Type B pancreatic cell (in vitro differentiated cells): ENCODE data around the gene FER. TPM values are rescaled to one million over a fixed set of nuclear protein-coding genes. Genes with fewer than 3 reads are reported as not detected.
A peak's percentile ranks its signal among the peaks of the same experiment; 100 is the strongest.

ENCODE experiments used
- DNase-seq: peaks from one replicate; pipeline ENCODE4 v3.0.0; 2021; ENCODE audit warnings: mixed read lengths; ENCODE audit not compliant: unreplicated experiment; ENCODE audit errors: extremely low spot score
- H3K27ac Mint-ChIP-seq: 2 replicates; pipeline ENCODE4 v1.8.0; 2021; ENCODE audit warnings: mild to moderate bottlenecking, mixed read lengths
- H3K27me3 Mint-ChIP-seq: 2 replicates; pipeline ENCODE4 v1.8.0; 2021; ENCODE audit warnings: mixed read lengths
- H3K36me3 Mint-ChIP-seq: 2 replicates; pipeline ENCODE4 v1.8.0; 2021; ENCODE audit warnings: mixed read lengths
- H3K4me1 Mint-ChIP-seq: one replicate; pipeline ENCODE4 v1.8.0; 2021; ENCODE audit warnings: mixed read lengths; ENCODE audit not compliant: unreplicated experiment
- H3K4me3 Mint-ChIP-seq: 2 replicates; pipeline ENCODE4 v1.8.0; 2021; ENCODE audit warnings: mild to moderate bottlenecking, mixed read lengths
- H3K9me3 Mint-ChIP-seq: 2 replicates; pipeline ENCODE4 v1.8.0; 2021; ENCODE audit warnings: mixed read lengths
- CTCF ChIP-seq: fragments of 200-600 bp; sonication (generic); conservative IDR thresholded peaks from 2 replicates; pipeline ENCODE4 v1.5.0; 2021; ENCODE audit warnings: antibody characterized with exemption, mild to moderate bottlenecking
- total RNA-seq: library from RNA; stranded (reverse); gene quantifications from 2 replicates; pipeline ENCODE4 v1.2.1, GENCODE V29; 2021; ENCODE audit warnings: low replicate concordance

FER gene
- total RNA-seq, 1 donor from 2014 or later, result 29.7 TPM

- H3K27me3 Mint-ChIP-seq, result no peaks in the 10 kb centered on the region
- H3K27ac Mint-ChIP-seq, result no peak overlapping the region
- peaks cover 4% of the 10 kb centered on the region for H3K9me3 Mint-ChIP-seq
- no peak for TF ChIP-seq CTCF
- H3K36me3 Mint-ChIP-seq, result peaks cover 12% of the 10 kb centered on the region
- no peaks in the 10 kb centered on the region for H3K4me1 Mint-ChIP-seq
- no peak overlapping the region for H3K4me3 Mint-ChIP-seq
- DNase-seq, result no peak
Measured at GRCh38 chr5:108998216-108998615, 250.5 kb downstream of the FER start.

GRCh38 chr5:109003928-109004327, 256.2 kb downstream of the FER start:
- no peaks in the 10 kb centered on the region for H3K4me1 Mint-ChIP-seq
- no peak overlapping the region for H3K27ac Mint-ChIP-seq
- no peaks in the 10 kb centered on the region for H3K9me3 Mint-ChIP-seq
- DNase-seq, result no peak
- TF ChIP-seq CTCF, result no peak
- no peaks in the 10 kb centered on the region for H3K27me3 Mint-ChIP-seq
- no peak overlapping the region for H3K4me3 Mint-ChIP-seq
- H3K36me3 Mint-ChIP-seq, result peaks cover 4% of the 10 kb centered on the region

GRCh38 chr5:109005297-109006009, 257.8 kb downstream of the FER start:
- H3K36me3 Mint-ChIP-seq, result peaks cover 8% of the 10 kb centered on the region
- DNase-seq, result no peak
- no peak for TF ChIP-seq CTCF
- no peaks in the 10 kb centered on the region for H3K27me3 Mint-ChIP-seq
- no peaks in the 10 kb centered on the region for H3K4me1 Mint-ChIP-seq
- no peak overlapping the region for H3K4me3 Mint-ChIP-seq
- no peaks in the 10 kb centered on the region for H3K9me3 Mint-ChIP-seq
- H3K27ac Mint-ChIP-seq, result no peak overlapping the region

GRCh38 chr5:109006129-109006528, 258.4 kb downstream of the FER start:
- Mint-ChIP-seq H3K27me3 (no peaks in the 10 kb centered on the region), H3K36me3 (peaks cover 8% of the 10 kb centered on the region), H3K4me1 (no peaks in the 10 kb centered on the region), H3K9me3 (no peaks in the 10 kb centered on the region), H3K27ac (no peak overlapping the region), H3K4me3 (no peak overlapping the region)
- no peak for TF ChIP-seq CTCF
- DNase-seq, result no peak

GRCh38 chr5:109016300-109016699, 268.6 kb downstream of the FER start:
- Mint-ChIP-seq H3K27ac (peak overlapping the region; percentile 51), H3K4me1 (peaks cover 16% of the 10 kb centered on the region)

More at GRCh38 chr5:109016300-109016699, 268.6 kb downstream of the FER start:
- Mint-ChIP-seq H3K4me3 (no peak overlapping the region), H3K9me3 (no peaks in the 10 kb centered on the region), H3K27me3 (no peaks in the 10 kb centered on the region), H3K36me3 (peaks cover 3% of the 10 kb centered on the region)
- no peak for TF ChIP-seq CTCF
- DNase-seq, result no peak
